NCI-H69 (cell line): ENCODE measurements around the gene PVRIG.
A peak's percentile ranks its signal among the peaks of the same experiment; 100 is the strongest.
"Not testable (repeated sequence)": the region's sequence is repeated elsewhere in the genome, so short reads cannot be mapped to it uniquely, and the experiment has no call there.

ENCODE experiments used
- DNase-seq: peaks from one replicate; lab custom pipeline; 2025; lab: John Stamatoyannopoulos, UW

The PVRIG gene

GRCh38 chr7:100234660-100235317, 15.0 kb downstream of the PVRIG start:
- not testable (repeated sequence) for DNase-seq

DNA sequence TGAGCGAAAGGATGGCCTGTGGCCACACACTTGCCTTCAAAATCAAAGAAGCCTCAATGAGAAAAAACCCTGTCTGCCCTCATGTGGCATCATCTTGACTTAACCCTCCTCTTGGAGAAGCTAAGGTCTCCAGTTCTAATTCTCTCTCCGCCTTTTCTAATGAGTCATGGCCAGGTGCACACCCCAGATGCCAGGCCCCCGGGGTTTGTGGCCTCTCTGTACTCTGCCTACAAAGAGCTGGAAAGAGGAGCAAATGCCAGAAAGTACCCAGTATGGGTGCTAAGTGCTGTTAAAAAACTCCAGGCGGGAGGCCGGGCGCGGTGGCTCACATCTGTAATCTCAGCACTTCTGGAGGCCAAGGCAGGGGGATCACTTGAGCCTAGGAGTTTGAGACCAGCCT, 20.2 kb downstream of the PVRIG start:
- not testable (repeated sequence) for DNase-seq

DNA sequence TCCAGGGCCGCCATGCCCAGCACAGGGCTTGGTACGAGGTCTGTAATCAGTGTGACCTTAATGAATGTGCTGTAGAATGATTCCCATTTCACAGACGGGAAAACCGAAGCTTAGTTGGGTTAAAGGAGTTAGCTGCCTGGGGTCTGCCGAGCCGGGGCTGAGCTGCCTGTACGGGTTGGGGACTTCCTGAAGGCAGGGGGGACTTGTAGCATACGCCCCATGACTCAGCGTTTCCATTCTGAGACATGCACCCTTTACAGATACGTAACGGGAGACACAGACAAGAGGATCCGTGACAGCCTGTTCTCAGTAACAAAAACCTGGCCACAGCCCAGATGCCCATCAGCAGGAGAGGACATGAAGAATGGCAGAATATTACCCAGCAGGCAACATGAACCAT, 23.6 kb downstream of the PVRIG start:
- DNase-seq: peak; percentile 17

GRCh38 chr7:100244988-100245605, 25.3 kb downstream of the PVRIG start:
- DNase-seq: not testable (repeated sequence)

DNA sequence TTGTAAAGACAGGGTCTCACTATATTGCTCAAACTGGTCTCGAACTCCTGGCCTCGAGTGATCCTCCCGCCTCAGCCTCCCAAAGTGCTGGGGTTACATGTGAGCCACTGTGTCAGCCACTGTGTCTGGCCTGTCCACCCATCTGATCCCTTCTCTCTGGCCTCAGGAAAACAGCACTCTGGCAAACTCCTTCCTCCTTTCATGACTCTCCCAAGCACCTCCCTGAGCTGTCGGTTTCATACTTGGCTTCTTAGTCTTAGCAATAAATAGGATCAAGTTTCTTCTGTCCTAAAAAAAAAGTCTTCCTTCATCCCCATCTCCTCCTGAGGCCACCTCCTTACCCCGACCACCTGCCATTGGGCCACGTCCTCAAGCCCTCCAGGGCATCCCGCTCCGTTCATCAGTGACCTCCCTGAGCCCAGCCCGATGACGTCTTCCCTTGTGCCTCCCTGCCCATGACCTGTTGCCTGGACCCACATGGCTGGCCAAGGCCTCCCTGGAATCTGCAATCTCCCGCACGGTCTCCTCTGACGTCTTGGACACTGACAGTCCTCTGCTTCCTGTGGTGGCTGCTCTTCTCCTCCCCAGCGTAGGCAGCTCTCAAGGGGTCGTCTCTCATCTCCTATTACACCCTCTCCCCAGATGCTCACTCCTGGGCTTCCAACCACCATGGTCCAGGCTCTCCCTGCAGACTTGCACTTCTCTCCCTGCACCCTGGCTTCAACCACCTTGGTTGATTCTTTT, 26.5 kb downstream of the PVRIG start:
- DNase-seq: not testable (repeated sequence)

DNA sequence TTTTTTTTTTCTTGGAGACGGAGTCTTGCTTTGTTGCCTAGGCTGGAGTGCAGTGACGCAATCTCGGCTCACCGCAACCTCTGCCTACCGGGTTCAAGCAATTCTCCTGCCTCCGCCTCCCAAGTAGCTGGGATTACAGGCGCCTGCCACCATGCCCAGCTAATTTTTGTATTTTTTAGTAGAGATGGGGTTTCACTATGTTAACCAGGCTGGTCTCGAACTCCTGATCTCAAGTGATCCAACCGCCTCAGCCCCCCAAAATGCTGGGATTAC, 27.1 kb downstream of the PVRIG start:
- DNase-seq: not testable (repeated sequence)

DNA sequence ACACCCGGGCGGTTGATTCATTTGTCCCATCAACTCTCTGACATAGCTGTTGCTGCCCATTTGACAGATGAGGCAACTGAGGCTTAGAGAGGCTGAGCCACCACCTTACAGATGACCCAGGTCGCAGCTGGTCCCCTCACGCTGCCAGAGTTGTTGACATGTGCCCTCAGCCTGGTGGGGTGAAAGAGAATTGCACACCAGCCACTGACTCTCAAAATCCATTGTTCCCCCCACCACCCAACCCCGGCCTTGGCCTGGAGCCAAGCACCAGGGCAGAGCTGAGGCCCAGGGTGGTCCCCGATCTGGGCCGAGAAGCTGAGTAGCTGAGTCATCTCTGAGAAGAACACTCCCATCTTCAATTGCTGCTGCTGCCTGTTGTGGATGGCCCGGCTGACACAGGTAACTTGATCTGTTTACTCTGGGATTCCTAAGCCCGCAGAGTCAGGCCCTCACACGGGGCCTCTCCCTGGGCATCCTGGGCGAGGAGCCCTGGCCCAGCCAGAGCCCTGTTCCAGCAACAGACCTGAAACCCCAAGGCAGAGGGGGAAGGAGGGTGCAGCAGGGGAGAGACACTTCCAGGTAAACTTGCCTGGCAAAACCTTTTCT, 27.5 kb downstream of the PVRIG start:
- DNase-seq: peak; percentile 94

DNA sequence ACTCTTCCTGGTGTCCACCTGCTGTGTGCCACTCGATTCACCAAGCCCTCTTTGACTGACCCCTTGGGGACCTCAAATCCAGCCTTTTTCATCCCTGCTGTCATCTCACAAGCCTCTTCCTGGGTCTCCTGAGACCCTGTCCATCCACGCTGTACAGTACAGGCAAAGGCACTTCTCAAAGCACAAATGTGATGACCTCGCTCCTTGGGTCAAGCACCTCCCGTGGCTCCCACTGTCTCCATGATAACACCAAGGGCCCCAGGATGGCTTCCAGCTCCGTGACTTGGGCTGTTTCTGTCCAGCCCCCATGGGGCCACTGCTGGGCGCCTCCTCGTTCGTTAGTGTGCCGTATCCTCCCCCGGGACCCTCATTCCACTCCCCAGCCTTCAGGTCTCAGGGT, 28.7 kb downstream of the PVRIG start:
- no peak for DNase-seq

DNA sequence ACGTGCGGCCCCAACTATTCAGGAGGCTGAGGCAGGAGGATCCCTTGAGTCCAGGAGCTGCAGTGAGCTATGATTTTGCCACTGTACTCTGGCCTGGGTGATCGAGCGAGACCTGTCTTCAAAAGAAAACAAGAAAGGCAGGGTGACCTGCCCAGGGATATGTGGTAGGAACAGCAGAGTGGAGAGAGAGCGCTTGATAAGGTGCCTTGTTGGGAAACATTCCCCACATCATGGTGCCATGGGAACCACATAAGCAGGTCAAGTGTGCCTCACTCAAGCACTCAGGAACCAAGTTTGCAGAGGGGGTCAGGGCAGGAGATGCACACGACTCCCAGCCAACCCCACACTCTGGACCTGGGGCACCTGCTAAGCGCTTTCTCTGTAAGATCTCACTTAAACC, 37.3 kb downstream of the PVRIG start:
- DNase-seq: no peak

- DNase-seq: not testable (repeated sequence)
Observed at GRCh38 chr7:100259984-100260383, 40.2 kb downstream of the PVRIG start.

DNA sequence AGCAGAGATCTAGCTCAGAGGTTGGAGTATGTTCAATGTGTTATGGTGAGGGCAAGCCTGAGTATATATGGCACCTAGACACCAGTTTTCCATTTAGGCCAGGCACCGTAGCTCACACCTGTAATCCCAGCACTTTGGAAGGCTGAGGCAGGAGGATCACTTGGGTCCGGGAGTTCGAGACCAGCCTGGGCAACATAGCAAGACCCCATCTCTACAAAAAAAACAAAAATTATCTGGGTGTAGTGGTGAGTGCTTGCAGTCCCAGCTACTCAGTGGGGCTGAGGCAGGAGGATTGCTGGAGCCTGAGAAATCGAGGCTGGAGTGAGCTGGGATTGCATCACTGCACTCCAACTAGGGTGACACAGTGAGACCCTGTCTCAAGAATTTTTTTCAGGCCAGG, 43.1 kb downstream of the PVRIG start:
- DNase-seq: not testable (repeated sequence)

DNA sequence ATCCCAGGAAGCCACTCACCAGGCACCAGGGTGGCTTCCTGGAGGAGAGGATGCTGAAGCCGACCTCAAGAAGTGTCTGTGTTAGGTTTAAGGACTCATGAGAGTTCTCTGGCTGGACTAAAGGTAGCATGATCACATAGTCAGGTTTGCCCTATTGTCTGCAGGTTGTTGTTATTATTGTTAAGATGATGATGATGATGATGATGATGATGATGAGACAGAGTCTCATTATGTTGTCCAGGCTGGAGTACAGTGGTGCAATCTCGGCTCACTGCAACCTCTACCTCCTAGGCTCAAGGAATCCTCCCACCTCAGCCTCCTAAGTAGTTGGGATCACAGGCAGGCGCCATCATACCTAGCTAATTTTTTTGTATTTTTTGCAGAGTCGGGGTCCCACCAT, 44.5 kb downstream of the PVRIG start:
- DNase-seq: not testable (repeated sequence)

- peak; percentile 60 for DNase-seq
Observed at GRCh38 chr7:100264669-100265165, 45.0 kb downstream of the PVRIG start.

DNA sequence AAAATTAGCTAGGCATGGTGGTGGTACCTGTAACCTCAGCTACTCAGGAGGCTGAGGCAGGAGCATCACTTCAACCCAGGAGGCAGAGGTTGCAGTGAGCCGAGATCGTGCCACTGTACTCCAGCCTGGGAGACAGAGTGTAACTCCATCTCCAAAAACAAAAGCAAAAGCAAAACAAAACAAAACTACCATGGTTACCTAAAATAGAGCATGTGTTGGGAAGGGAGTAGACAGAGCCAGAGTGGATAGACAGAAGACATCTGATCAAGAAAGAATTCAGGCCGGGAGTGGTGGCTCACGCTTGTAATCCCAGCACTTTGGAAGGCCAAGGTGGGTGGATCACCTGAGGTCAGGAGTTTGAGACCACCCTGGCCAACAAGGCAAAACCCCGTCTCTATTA, 46.1 kb downstream of the PVRIG start:
- DNase-seq: not testable (repeated sequence)

- peak; percentile 18 for DNase-seq
Observed at GRCh38 chr7:100266576-100267354, 47.0 kb downstream of the PVRIG start.

GRCh38 chr7:100267648-100268047, 47.9 kb downstream of the PVRIG start:
- no peak for DNase-seq

GRCh38 chr7:100268882-100269281, 49.1 kb downstream of the PVRIG start:
- DNase-seq: not testable (repeated sequence)

DNA sequence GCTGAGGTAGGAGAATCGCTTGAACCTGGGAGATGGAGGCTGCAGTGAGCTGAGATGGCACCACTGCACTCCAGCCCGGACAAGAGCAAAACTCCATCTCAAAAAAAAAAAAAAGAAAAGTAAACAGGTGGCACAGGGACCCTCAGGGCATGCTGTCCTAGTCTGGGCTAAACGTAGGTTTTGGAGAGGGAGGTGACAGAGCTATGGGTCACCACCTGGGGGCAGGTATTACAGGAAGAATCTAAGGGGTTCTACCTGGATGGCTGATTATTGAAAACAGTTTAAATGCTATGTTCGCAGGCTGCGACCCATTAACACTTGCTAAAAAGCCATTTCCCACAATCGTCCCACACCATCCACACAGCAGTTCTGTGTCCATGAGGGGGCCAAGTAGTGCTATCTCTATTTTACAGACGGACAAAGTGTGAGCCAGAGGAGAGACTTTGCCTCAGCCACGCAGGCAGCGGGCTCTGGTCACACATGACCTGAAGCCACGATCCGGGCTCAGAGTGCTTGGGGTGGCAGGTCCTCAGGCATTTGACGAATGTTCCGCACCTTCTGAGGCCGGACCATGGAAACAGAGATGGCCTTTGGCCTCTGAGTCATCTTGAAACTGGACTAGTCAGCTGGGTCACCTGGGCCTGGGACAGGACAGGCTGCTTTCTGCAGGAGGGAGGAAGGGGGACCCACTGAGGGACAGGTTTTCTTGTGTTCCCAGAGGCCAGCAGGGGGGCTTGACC, 49.7 kb downstream of the PVRIG start:
- peak; percentile 40 for DNase-seq

DNA sequence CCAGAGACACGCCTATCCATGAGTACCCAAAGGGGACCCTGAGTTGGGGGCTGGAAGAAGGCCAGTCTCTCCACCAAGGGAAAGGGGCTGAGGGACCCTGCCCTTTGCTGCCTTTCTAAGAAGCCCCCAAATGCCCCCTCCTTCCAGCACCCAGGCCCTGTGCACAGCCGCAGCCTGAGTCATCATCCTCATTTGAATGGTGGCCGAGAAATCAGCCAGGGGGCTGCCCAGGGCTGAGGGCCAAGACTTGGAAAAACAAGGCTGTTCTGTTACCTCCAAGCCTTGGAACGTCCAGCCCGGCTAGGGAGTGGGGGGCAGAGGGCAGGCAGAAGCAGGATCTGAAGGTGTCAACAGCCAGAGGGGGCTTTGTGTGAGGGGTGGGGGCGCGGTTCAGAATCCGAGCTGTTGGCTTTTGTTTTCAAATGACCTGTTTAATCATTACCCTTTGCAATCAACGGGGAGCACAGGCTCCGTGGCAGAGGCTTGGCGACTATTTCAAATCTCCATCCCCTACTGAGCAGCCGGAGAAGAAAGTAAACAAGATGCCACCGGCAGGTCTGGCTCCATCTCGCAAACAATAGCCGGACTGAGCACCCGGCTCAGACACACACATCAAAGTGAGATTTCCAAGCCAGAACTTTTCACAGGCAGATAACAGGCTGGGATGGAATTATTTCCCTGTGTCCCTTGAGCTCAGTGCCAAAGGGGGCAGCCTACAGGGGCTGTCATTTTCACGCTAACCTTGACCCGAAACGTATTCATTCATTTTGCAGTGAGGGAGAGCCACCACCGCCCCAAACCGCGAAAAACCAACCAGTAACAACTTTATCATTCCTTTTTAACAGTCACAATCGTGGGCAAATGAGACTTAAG, 50.5 kb downstream of the PVRIG start:
- peak; percentile 66 for DNase-seq
